ENCODE measurements around the gene HTR1E.
"Not testable (repeated sequence)": the region's sequence is repeated elsewhere in the genome, so short reads cannot be mapped to it uniquely, and the experiment has no call there.

HTR1E gene, protein sequence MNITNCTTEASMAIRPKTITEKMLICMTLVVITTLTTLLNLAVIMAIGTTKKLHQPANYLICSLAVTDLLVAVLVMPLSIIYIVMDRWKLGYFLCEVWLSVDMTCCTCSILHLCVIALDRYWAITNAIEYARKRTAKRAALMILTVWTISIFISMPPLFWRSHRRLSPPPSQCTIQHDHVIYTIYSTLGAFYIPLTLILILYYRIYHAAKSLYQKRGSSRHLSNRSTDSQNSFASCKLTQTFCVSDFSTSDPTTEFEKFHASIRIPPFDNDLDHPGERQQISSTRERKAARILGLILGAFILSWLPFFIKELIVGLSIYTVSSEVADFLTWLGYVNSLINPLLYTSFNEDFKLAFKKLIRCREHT

DNA sequence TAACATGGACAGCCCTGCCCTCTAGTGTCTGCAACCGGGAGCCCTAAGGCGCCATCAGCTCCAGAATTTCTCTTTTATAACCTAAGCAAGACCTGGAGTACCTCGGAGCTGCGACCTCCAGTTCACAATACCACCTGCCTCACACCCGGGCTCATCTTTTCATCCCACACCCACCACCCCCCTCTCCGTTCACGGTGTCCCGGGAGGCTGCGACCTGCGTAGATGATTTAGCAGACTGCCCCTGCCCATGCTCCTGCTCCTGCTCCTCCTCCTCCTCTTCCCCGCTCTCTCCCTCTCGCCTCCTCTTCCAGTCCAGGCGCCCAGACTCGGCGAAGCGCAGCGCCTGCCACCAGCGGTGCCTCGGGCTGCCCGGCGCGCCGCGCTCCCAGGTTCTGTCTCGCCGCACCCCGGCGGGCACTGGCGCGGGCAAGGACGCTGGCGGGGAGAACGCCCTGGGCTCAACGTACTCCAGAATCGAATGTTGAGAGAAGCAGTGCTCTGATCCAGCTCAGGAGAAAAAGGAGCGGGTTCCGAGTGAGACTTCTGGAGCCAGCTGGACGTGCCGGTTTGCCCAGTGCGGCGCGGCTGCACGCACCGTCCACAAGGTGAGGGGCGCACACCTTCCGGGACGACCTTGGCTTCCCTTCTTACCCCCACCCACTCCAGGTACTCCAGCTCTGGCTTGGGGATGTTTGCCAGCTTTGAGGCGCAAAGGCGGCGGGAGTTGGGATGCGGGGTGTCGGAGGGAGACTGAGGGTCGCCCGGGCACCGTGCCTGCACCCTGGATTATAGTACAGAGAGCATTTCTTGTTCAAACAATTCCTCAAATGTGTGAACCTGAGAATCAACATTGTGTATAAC is at the start of gene HTR1E:
Gene HTR1E (plus strand): TSS at position 310 of the 861 bp plus-strand sequence. CDS start 77,807 bp downstream, outside the sequence.
- H3K4me1 ChIP-seq (ENCODE audit: control insufficient read depth, insufficient read depth, low read length): peaks cover 9% of the 10 kb centered on the region
- peak within 1 kb of the TSS; percentile 52 to 59 for H3K4me3 ChIP-seq (ENCODE audit: low read length in 2 of 2)
- H3K9me3 ChIP-seq (ENCODE audit: control insufficient read depth in 2 of 2, low read length in 2 of 2): no peaks in the 10 kb centered on the region
- no peaks in the 10 kb centered on the region for H3K36me3 ChIP-seq (ENCODE audit: control insufficient read depth in 2 of 2, insufficient read depth in 2 of 2, low read length in 2 of 2)
- H3K9ac ChIP-seq (ENCODE audit: low read length in 2 of 2): no peak within 1 kb of the TSS
- no peak within 1 kb of the TSS for H3K27ac ChIP-seq (ENCODE audit: low read length)
- peaks cover 17 to 20% of the 10 kb centered on the region in 2 donors for H3K27me3 ChIP-seq (ENCODE audit: control insufficient read depth in 1 of 2, insufficient read depth in 2 of 2, low read length in 2 of 2)

DNA sequence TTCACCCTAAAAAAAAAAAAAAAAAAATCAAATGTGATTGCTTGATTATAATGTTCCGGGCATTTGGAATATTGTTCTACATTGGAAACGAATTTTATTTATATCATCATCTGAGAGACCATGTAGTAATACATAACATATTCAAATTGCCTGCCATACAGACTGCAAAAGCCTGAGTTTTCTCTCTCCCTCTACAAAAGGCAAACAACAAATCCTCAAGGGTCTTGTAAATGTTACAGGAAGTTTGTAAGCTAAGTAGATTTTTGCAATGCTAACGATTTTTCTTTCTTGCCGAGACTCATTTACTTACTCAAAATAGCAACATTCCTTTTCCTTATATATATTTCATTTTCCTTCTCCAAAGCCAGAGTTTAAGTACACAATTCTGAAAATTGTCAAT is 49.0 kb upstream of the HTR1E start:
- no peak overlapping the region for H3K4me3 ChIP-seq (ENCODE audit: low read length in 2 of 2)
- H3K9me3 ChIP-seq (ENCODE audit: control insufficient read depth in 2 of 2, low read length in 2 of 2): peaks cover 0 to 8% of the 10 kb centered on the region in 2 donors
- H3K4me1 ChIP-seq (ENCODE audit: control insufficient read depth, insufficient read depth, low read length): no peaks in the 10 kb centered on the region
- H3K36me3 ChIP-seq (ENCODE audit: control insufficient read depth in 2 of 2, insufficient read depth in 2 of 2, low read length in 2 of 2): no peaks in the 10 kb centered on the region
- no peak overlapping the region for H3K9ac ChIP-seq (ENCODE audit: low read length in 2 of 2)
- H3K27ac ChIP-seq (ENCODE audit: low read length): no peak overlapping the region
- no peaks in the 10 kb centered on the region for H3K27me3 ChIP-seq (ENCODE audit: control insufficient read depth in 1 of 2, insufficient read depth in 2 of 2, low read length in 2 of 2)

DNA sequence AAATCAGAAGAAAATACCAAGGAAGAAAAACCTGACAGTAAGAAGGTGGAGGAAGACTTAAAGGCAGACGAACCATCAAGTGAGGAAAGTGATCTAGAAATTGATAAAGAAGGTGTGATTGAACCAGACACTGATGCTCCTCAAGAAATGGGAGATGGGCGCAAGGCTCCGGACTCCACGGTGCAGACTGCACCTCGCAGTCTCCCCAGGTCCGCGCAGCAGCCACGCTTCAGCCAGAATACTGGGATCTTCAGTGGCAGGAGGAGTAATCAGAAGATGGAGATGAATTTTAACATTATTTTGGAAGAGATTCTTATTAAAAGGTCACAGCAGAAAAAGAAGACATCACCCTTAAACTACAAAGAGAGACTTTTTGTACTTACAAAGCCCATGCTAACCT is 40.1 kb upstream of the HTR1E start:
- H3K27ac ChIP-seq (ENCODE audit: low read length); H3K9ac ChIP-seq (ENCODE audit: low read length in 2 of 2); H3K9me3 ChIP-seq (ENCODE audit: control insufficient read depth in 2 of 2, low read length in 2 of 2); H3K4me3 ChIP-seq (ENCODE audit: low read length in 2 of 2); H3K36me3 ChIP-seq (ENCODE audit: control insufficient read depth in 2 of 2, insufficient read depth in 2 of 2, low read length in 2 of 2); H3K27me3 ChIP-seq (ENCODE audit: control insufficient read depth in 1 of 2, insufficient read depth in 2 of 2, low read length in 2 of 2); H3K4me1 ChIP-seq (ENCODE audit: control insufficient read depth, insufficient read depth, low read length): not testable (repeated sequence)

DNA sequence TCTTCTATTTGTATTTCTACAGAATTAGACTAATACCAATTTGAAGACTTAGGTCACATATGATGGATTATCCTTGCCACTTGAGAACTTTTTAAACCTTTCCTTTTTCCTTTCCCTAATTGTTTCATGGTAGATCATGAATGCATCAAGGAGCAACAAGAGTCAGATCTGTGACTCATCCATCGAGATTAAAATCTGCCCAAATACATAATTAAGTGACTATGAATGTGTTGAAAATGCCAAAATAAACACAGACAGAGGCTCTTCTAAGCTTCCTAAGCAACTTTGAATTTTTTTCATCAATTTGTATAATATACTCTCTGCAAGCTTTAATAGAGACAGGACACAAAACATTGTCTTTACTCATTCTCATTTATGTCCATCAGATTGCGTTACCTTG is 23.5 kb upstream of the HTR1E start:
- no peaks in the 10 kb centered on the region for H3K36me3 ChIP-seq (ENCODE audit: control insufficient read depth in 2 of 2, insufficient read depth in 2 of 2, low read length in 2 of 2)
- no peaks in the 10 kb centered on the region for H3K4me1 ChIP-seq (ENCODE audit: control insufficient read depth, insufficient read depth, low read length)
- no peaks in the 10 kb centered on the region for H3K27me3 ChIP-seq (ENCODE audit: control insufficient read depth in 1 of 2, insufficient read depth in 2 of 2, low read length in 2 of 2)
- H3K4me3 ChIP-seq (ENCODE audit: low read length in 2 of 2): no peak overlapping the region
- no peak overlapping the region for H3K9ac ChIP-seq (ENCODE audit: low read length in 2 of 2)
- H3K9me3 ChIP-seq (ENCODE audit: control insufficient read depth in 2 of 2, low read length in 2 of 2): no peaks in the 10 kb centered on the region
- no peak overlapping the region for H3K27ac ChIP-seq (ENCODE audit: low read length)

DNA sequence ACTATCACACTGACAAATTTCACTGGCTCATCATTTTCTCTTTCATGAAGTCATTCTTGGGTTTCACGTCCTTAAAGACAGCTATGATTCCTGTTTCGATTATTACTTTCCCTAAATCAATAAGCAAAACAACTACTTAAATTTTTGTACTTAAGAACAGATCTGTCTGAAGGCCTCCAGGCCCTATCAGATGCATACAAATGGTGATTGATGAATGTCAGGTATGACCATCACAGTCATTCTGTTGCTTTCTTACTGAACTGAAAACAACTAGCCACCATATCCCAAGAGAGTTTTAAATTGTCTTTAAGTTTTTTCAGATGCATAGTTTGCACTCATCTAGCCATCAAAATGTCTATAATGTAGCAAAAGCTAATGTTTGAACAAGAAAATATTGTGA is 20.9 kb upstream of the HTR1E start:
- H3K9ac ChIP-seq (ENCODE audit: low read length in 2 of 2): no peak overlapping the region
- no peaks in the 10 kb centered on the region for H3K27me3 ChIP-seq (ENCODE audit: control insufficient read depth in 1 of 2, insufficient read depth in 2 of 2, low read length in 2 of 2)
- no peaks in the 10 kb centered on the region for H3K9me3 ChIP-seq (ENCODE audit: control insufficient read depth in 2 of 2, low read length in 2 of 2)
- H3K36me3 ChIP-seq (ENCODE audit: control insufficient read depth in 2 of 2, insufficient read depth in 2 of 2, low read length in 2 of 2): no peaks in the 10 kb centered on the region
- no peak overlapping the region for H3K27ac ChIP-seq (ENCODE audit: low read length)
- H3K4me1 ChIP-seq (ENCODE audit: control insufficient read depth, insufficient read depth, low read length): no peaks in the 10 kb centered on the region
- no peak overlapping the region for H3K4me3 ChIP-seq (ENCODE audit: low read length in 2 of 2)

DNA sequence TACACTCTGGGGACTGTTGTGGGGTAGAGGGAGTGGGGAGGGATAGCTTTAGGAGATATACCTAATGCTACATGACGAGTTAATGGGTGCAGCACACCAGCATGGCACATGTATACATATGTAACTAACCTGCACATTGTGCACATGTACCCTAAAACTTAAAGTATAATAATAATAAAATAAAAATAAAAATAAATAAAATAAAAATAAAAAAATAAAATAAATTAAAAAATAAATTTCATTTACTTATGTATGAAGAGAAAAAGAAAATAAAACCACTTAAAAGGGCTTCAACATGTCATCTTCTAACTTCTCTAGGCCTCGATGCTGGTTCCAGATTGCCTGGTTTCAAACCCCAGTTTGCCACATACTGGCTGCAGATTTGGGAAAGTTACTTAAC is 10.2 kb upstream of the HTR1E start:
- H3K4me1 ChIP-seq (ENCODE audit: control insufficient read depth, insufficient read depth, low read length): not testable (repeated sequence)

DNA sequence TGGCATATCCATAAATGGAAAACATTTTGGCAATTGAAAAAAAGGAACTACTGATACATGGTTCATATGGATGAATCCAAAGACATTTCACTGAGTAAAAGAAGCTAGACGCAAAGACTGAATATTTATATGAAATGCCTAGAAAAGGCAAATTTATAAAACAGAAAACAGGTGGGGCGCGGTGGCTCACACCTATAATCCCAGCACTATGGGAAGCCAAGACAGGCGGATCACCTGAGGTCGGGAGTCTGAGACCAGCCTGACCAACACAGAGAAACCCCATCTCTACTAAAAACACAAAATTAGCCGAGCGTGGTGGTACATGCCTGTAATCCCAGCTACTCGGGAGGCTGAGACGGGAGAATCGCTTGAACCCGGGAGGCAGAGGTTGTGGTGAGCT is 9.5 kb upstream of the HTR1E start:
- H3K4me1 ChIP-seq (ENCODE audit: control insufficient read depth, insufficient read depth, low read length); H3K9me3 ChIP-seq (ENCODE audit: control insufficient read depth in 2 of 2, low read length in 2 of 2); H3K27me3 ChIP-seq (ENCODE audit: control insufficient read depth in 1 of 2, insufficient read depth in 2 of 2, low read length in 2 of 2); H3K9ac ChIP-seq (ENCODE audit: low read length in 2 of 2); H3K36me3 ChIP-seq (ENCODE audit: control insufficient read depth in 2 of 2, insufficient read depth in 2 of 2, low read length in 2 of 2); H3K4me3 ChIP-seq (ENCODE audit: low read length in 2 of 2); H3K27ac ChIP-seq (ENCODE audit: low read length): not testable (repeated sequence)

More for the DNA sequence above, 10.2 kb upstream of the HTR1E start:
- H3K36me3 ChIP-seq (ENCODE audit: control insufficient read depth in 2 of 2, insufficient read depth in 2 of 2, low read length in 2 of 2); H3K4me3 ChIP-seq (ENCODE audit: low read length in 2 of 2); H3K9me3 ChIP-seq (ENCODE audit: control insufficient read depth in 2 of 2, low read length in 2 of 2); H3K27ac ChIP-seq (ENCODE audit: low read length); H3K27me3 ChIP-seq (ENCODE audit: control insufficient read depth in 1 of 2, insufficient read depth in 2 of 2, low read length in 2 of 2); H3K9ac ChIP-seq (ENCODE audit: low read length in 2 of 2): not testable (repeated sequence)

DNA sequence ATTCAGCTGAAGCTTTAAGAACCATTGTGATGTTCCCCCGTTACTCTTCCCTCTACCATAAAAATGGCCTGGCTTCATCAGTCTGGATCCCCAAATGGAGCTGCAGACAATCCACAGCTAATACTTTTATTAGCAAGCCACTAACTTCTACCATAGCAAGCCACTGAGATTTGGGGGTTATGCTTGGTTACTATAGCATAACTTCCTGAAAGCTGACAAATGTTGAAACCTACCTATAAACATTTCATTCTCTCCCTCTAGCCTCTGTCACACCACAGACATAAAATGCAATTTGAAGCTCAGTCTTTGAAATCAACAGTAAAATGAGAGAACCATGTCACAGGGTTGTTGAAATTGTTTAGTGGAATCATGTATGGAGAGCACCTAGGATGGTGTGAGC is 3.0 kb upstream of the HTR1E start:
- peaks cover 17 to 20% of the 10 kb centered on the region in 2 donors for H3K27me3 ChIP-seq (ENCODE audit: control insufficient read depth in 1 of 2, insufficient read depth in 2 of 2, low read length in 2 of 2)
- H3K4me3 ChIP-seq (ENCODE audit: low read length in 2 of 2): no peak overlapping the region
- H3K27ac ChIP-seq (ENCODE audit: low read length): no peak overlapping the region
- H3K9me3 ChIP-seq (ENCODE audit: control insufficient read depth in 2 of 2, low read length in 2 of 2): no peaks in the 10 kb centered on the region
- no peak overlapping the region for H3K9ac ChIP-seq (ENCODE audit: low read length in 2 of 2)
- H3K36me3 ChIP-seq (ENCODE audit: control insufficient read depth in 2 of 2, insufficient read depth in 2 of 2, low read length in 2 of 2): no peaks in the 10 kb centered on the region
- H3K4me1 ChIP-seq (ENCODE audit: control insufficient read depth, insufficient read depth, low read length): peaks cover 9% of the 10 kb centered on the region

DNA sequence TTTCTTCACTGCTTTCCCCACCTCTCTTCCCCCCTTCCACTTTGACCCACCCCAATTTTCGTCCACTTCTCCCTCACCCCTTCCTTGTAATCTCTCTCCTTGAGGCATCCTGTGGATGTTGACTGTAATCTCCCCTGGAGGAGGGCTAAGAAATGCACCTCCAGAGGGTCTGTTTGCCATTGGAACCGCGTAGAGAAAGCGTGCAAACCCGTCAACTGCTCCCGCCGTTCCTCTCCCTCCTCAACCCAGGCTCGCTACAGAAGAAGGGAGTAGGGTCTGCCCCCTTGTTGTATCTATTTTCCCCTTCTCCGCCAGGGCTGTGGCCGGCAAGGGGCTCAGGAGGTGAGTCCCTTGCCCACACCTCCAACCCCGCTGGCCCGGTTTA is 502 bp upstream of the HTR1E start:
- no peaks in the 10 kb centered on the region for H3K9me3 ChIP-seq (ENCODE audit: control insufficient read depth in 2 of 2, low read length in 2 of 2)
- H3K27me3 ChIP-seq (ENCODE audit: control insufficient read depth in 1 of 2, insufficient read depth in 2 of 2, low read length in 2 of 2): peaks cover 17 to 20% of the 10 kb centered on the region in 2 donors
- H3K36me3 ChIP-seq (ENCODE audit: control insufficient read depth in 2 of 2, insufficient read depth in 2 of 2, low read length in 2 of 2): no peaks in the 10 kb centered on the region
- no peak overlapping the region for H3K27ac ChIP-seq (ENCODE audit: low read length)
- H3K4me1 ChIP-seq (ENCODE audit: control insufficient read depth, insufficient read depth, low read length): peaks cover 9% of the 10 kb centered on the region
- H3K9ac ChIP-seq (ENCODE audit: low read length in 2 of 2): no peak overlapping the region
- H3K4me3 ChIP-seq (ENCODE audit: low read length in 2 of 2): peak overlapping the region; percentile 52 to 59

DNA sequence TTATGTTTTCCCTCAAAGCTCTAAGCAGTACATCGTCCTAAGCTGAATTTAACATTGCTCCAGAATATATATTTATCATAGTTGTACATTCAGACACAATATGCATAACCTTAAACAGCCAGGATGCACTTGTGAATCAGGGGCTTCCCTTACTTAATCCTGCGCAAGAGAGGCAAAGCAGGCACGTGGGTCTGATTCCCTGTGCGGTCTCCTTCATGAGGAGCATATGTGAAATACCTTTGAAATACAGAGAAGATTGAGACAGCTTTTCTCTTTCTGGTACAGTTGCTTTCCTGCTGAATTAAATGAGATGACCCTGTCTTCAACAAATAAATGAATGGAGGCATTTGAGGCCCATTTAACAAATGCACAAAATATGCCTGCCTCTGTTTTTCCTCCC is 1.5 kb downstream of the HTR1E start:
- Histone ChIP-seq H3K27me3 (ENCODE audit: control insufficient read depth in 1 of 2, insufficient read depth in 2 of 2, low read length in 2 of 2) (peaks cover 17 to 20% of the 10 kb centered on the region in 2 donors), H3K9ac (ENCODE audit: low read length in 2 of 2) (no peak overlapping the region), H3K4me3 (ENCODE audit: low read length in 2 of 2) (no peak overlapping the region), H3K27ac (ENCODE audit: low read length) (no peak overlapping the region), H3K4me1 (ENCODE audit: control insufficient read depth, insufficient read depth, low read length) (peaks cover 9% of the 10 kb centered on the region), H3K36me3 (ENCODE audit: control insufficient read depth in 2 of 2, insufficient read depth in 2 of 2, low read length in 2 of 2) (no peaks in the 10 kb centered on the region), H3K9me3 (ENCODE audit: control insufficient read depth in 2 of 2, low read length in 2 of 2) (no peaks in the 10 kb centered on the region)

DNA sequence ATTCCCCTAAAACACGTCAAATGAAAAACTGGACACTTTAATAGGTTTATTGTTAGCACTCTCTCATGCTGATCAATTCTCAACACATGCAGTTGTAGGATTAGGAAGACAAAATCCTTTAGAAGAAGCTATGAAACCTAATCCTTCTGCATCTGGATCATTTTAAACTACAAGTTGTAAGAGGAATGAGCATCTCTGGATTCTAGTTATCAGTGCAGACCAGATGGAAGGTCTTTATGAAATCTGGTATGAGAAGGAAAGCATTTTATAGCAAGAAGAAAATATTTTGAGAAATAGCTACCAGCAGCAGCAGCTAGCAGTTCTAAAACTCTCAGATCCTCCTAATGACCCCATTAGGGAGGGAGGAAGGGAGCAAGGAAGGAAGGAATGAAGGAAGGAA is 4.1 kb downstream of the HTR1E start:
- H3K27me3 ChIP-seq (ENCODE audit: control insufficient read depth in 1 of 2, insufficient read depth in 2 of 2, low read length in 2 of 2): peaks cover 15 to 20% of the 10 kb centered on the region in 2 donors
- H3K36me3 ChIP-seq (ENCODE audit: control insufficient read depth in 2 of 2, insufficient read depth in 2 of 2, low read length in 2 of 2): no peaks in the 10 kb centered on the region
- peaks cover 9% of the 10 kb centered on the region for H3K4me1 ChIP-seq (ENCODE audit: control insufficient read depth, insufficient read depth, low read length)
- no peak overlapping the region for H3K4me3 ChIP-seq (ENCODE audit: low read length in 2 of 2)
- no peaks in the 10 kb centered on the region for H3K9me3 ChIP-seq (ENCODE audit: control insufficient read depth in 2 of 2, low read length in 2 of 2)
- H3K27ac ChIP-seq (ENCODE audit: low read length): no peak overlapping the region
- no peak overlapping the region for H3K9ac ChIP-seq (ENCODE audit: low read length in 2 of 2)

All from stomach smooth muscle (tissue), 2 donors.